Myocyte (in vitro differentiated cells): ENCODE measurements around the gene EFCAB6. TPM values are rescaled to one million over a fixed set of nuclear protein-coding genes. Genes with fewer than 3 reads are reported as not detected.

ENCODE experiments used
- DNase-seq: peaks from one replicate; pipeline ENCODE4 v3.0.0-alpha.2; 2012; ENCODE audit warnings: low read depth
- total RNA-seq: library from RNA; depleted of rRNA; stranded (reverse); fragments of >200 nt; gene quantifications from 2 replicates; pipeline ENCODE4 v1.2.3, GENCODE V29; 2014

The EFCAB6 gene
- total RNA-seq, 1 donor from 2014 or later: 2.7 TPM

GRCh38 chr22:43487311-43488030 lies 324.6 kb downstream of the EFCAB6 start:
- DNase-seq: no peak

- DNase-seq: no peak
Measured at GRCh38 chr22:43485502-43486089, 326.5 kb downstream of the EFCAB6 start.

GRCh38 chr22:43484227-43484626 lies 327.9 kb downstream of the EFCAB6 start:
- no peak for DNase-seq

- no peak for DNase-seq
Measured at GRCh38 chr22:43483669-43484068, 328.4 kb downstream of the EFCAB6 start.

- DNase-seq: no peak
Measured at GRCh38 chr22:43483266-43483665, 328.8 kb downstream of the EFCAB6 start.

GRCh38 chr22:43482318-43482625 lies 329.8 kb downstream of the EFCAB6 start:
- no peak for DNase-seq

- DNase-seq: no peak
Measured at GRCh38 chr22:43481568-43482317, 330.4 kb downstream of the EFCAB6 start.

GRCh38 chr22:43479962-43480361 lies 332.1 kb downstream of the EFCAB6 start:
- no peak for DNase-seq

GRCh38 chr22:43479301-43479950 lies 332.7 kb downstream of the EFCAB6 start:
- no peak for DNase-seq

Other genes with a start within 250 kb of the EFCAB6 start
- 0.36 TPM in 1 of 2 replicates, not detected in the other for gene SULT4A1, start 50.2 kb upstream of the EFCAB6 start, total RNA-seq
- not detected in 2 replicates for gene PNPLA5, start 79.7 kb upstream of the EFCAB6 start, total RNA-seq
- gene PNPLA3, start 111.5 kb upstream of the EFCAB6 start, total RNA-seq: 25.0 and 34.5 TPM in 2 replicates
- gene SAMM50, start 143.1 kb upstream of the EFCAB6 start, total RNA-seq: 32.6 and 34.8 TPM in 2 replicates
- 53.2 and 80.0 TPM in 2 replicates for gene PARVB, start 212.0 kb upstream of the EFCAB6 start, total RNA-seq